Measurements from ENCODE around the gene FCGR3A.
"Not testable (repeated sequence)": the region's sequence is repeated elsewhere in the genome, so short reads cannot be mapped to it uniquely, and the experiment has no call there.

GRCh38 chr1:161582882-161583281, 33.3 kb upstream of the FCGR3A start:
- not testable (repeated sequence) for TF ChIP-seq EZH2 (IDR thresholded peaks at IDR 0.05; ENCODE audit: borderline replicate concordance, low read length); CTCF (IDR thresholded peaks at IDR 0.05; ENCODE audit: low read length)

All from OCI-LY1 (cell line).